Stimulated activated CD4-positive, alpha-beta T cell treated with anti-CD3 and anti-CD28 coated beads, Interleukin-4, amount 100 ng/mL, for 48 hours (primary cell): ENCODE measurements around the gene LSS.
A peak's percentile ranks its signal among the peaks of the same experiment; 100 is the strongest.
"Not testable (repeated sequence)": the region's sequence is repeated elsewhere in the genome, so short reads cannot be mapped to it uniquely, and the experiment has no call there.

Experiments used
- DNase-seq, 2 donors: peaks; one replicate each; pipeline ENCODE4 v3.0.0-alpha.2; 2020; ENCODE audit warnings: low read depth in 2 of 2

The LSS gene

GRCh38 chr21:46185716-46186115, 42.9 kb downstream of the LSS start:
- DNase-seq = no peak

DNA sequence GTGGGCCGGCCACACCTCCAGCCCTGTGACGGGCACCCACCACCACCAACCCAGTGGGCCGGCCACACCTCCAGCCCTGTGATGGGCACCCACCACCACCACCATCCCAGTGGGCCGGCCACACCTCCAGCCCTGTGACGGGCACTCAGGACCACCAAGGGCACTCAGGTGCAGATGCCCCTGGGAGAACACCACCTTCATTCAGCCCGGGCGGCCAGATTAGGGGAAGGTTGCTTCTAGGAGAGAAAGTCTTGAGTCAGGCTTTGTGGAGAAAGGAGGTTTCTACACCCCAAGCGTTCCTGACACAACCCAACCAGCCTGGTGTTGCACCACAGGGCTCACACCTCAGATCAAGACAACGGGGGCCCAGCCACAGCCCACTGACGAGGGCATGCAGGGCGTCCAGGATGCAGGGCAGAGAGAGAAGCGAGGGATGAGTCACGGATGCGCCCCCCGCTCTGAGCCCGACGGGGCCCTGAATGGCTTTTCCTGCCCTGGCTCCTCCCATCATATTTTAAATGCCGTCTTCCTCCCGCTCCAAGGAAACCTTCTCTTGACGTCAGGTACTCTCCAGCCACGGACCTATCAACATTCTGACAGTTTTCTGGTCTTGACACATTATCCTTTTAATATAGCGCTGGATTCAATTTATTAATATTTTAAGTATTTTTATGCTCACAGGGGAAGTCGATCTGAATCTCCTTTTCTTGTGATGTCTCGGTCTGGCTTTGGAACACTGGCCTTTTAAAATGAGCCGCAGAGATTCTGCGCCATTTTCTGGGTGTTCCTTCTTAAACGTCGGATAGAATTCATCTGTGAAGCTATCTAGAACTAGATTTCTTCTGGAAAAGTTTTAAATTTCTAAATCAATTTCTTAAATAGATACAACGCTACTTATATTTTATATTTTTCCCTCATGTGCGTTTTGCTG, 43.7 kb downstream of the LSS start:
- peak; percentile 41 to 53 for DNase-seq

GRCh38 chr21:46183910-46184624, 44.5 kb downstream of the LSS start, which contains the start of gene SPATC1L:
Gene SPATC1L, minus strand, starts transcription at chr21:46184459. Its CDS starts 1,643 bp downstream, at chr21:46182816.
- peak in 1 of 2 donors; percentile 32 for DNase-seq

- DNase-seq = not testable (repeated sequence)
Observed at GRCh38 chr21:46183337-46183909, 45.2 kb downstream of the LSS start.

GRCh38 chr21:46182548-46183336, 45.8 kb downstream of the LSS start:
- no peak for DNase-seq

- DNase-seq = no peak
Observed at GRCh38 chr21:46181953-46182547, 46.5 kb downstream of the LSS start.

- no peak for DNase-seq
Observed at GRCh38 chr21:46181436-46181835, 47.1 kb downstream of the LSS start.

DNA sequence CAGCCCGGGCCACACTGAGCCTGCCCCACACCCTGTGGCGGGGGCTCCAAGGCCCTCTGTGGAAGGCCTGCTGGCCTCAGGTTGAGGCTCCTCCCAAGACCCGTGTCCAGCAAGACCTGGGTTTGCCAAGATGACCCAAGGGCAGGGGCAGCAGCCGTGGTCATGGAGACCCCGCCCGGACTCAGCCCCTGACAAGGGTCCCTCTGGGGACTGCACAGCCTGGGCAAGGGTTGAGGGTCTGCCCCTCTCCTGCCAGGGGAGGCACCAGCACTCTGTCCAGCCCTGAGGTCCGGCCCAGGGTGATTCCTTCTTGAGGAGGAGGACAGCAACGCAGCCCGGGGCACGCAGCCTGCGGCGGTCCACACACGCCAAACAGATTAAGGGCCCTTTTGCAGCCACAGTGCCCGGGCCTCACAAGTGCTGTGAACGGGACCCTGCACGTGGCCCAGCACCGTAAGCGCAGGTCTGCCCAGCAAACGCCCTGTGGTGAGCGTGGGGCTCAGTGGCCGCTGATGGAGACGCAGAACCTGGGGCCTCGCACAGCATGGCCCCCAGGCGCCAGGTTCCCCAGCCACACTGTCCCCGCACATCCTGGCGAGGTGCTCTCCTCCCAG, 47.7 kb downstream of the LSS start:
- no peak for DNase-seq

DNA sequence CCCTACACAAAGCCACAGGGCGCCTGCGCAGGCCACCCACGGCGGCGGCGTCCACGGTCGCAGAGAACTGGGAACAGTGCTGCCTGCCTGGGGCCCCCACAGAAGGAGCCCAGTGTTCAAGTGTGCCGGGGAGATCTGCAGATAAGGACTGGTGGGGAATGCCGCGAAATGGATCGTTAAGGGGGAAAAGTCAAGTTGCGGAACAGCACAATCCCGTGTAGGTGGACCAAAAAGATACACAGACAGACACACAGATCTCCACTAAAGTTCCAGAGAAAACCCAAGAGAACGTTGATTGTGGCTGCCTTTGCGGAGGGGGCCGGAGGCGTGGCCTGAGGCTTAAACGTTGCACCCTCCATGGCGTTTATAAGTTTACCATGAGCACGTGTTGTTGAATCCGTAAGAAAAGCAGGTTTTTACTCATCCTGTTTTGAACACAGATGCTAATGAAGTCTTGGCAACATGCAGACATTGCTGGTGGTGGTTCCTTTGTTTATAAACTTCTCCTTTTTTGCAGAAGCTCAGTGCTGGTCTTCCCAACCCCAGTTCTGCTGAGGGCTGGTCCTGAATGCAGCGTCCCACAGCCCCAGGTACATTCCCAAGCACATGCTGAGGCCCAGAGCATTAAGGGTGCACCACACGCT, 48.4 kb downstream of the LSS start:
- DNase-seq = no peak

- DNase-seq = no peak
Observed at GRCh38 chr21:46179708-46180078, 48.9 kb downstream of the LSS start.

GRCh38 chr21:46178961-46179360, 49.6 kb downstream of the LSS start:
- DNase-seq = no peak

GRCh38 chr21:46176443-46177129, 52.0 kb downstream of the LSS start:
- not testable (repeated sequence) for DNase-seq

DNA sequence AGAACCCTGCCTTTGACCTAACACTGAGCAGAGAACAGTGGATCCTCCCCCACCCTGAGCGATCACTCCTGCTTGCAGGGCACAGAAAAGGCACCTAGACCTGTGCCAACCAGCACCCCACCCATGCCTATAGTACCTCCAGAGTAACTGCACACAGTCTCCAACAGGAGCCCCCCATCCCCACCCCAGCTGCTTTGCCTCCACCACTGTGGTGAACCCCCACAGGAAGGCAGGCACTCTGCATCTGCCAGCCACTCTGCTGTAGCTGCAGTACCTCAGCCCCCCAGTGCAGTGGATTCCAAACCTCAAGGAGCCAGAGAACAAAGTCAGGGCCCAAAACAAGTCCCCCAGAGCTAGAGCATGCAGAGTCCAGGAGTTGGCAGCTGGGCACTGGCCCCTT, 55.0 kb downstream of the LSS start:
- DNase-seq = no peak

GRCh38 chr21:46172863-46173528, 55.6 kb downstream of the LSS start:
- no peak for DNase-seq

- no peak for DNase-seq
Observed at GRCh38 chr21:46171996-46172862, 56.3 kb downstream of the LSS start.

GRCh38 chr21:46171585-46171984, 57.0 kb downstream of the LSS start:
- no peak for DNase-seq

GRCh38 chr21:46170436-46171193, 58.0 kb downstream of the LSS start:
- not testable (repeated sequence) for DNase-seq
